SK-MEL-5 (cell line): ENCODE results near the gene NFATC4. TPM values are rescaled to one million over a fixed set of nuclear protein-coding genes. Genes with fewer than 3 reads are reported as not detected.
"Not testable (repeated sequence)": the region's sequence is repeated elsewhere in the genome, so short reads cannot be mapped to it uniquely, and the experiment has no call there.

Experiments
- DNase-seq: peaks from one replicate; pipeline ENCODE4 v3.0.0-alpha.2; 2016; ENCODE audit warnings: low read depth, low spot score
- in situ Hi-C: cut with HindIII; loops from 2 replicates; pipeline ENCODE4 v1.10.0; 2016; ENCODE audit warnings: low sequenced_read_pairs, high pct_unique_total_duplicates, low pct_unique_long_range_greater_than_20kb
- total RNA-seq: library from RNA; depleted of rRNA; stranded (reverse); fragments of >200 nt; shearing (Covaris generic); gene quantifications from 2 replicates; pipeline ENCODE4 v1.2.3, GENCODE V29; 2014

The NFATC4 gene
- total RNA-seq, 1 experiment from 2014 or later, result 0.05 TPM

GRCh38 chr14:24335461-24336171, 32.4 kb upstream of the NFATC4 start:
- no peak for DNase-seq
- in situ Hi-C loops, result loop anchor here (10.0 kb wide), 1 partner anchor 89 kb away; the partner anchor contains the start of genes CBLN3 and KHNYN

GRCh38 chr14:24337144-24337823, 30.7 kb upstream of the NFATC4 start:
- DNase-seq, result no peak
- in situ Hi-C loops, result loop anchor here (10.0 kb wide), 1 partner anchor 88 kb away; the partner anchor contains the start of genes CBLN3 and KHNYN

- no peak for DNase-seq
- in situ Hi-C loops, result loop anchor here (10.0 kb wide), 1 partner anchor 87 kb away; the partner anchor contains the start of genes CBLN3 and KHNYN
These were observed 30.2 kb upstream of the NFATC4 start for GRCh38 chr14:24337824-24338175.

GRCh38 chr14:24338843-24339242, 29.1 kb upstream of the NFATC4 start:
- DNase-seq, result no peak
- in situ Hi-C loops, result loop anchor here (10.0 kb wide), 1 partner anchor 86 kb away; the partner anchor contains the start of genes CBLN3 and KHNYN

- no peak for DNase-seq
- in situ Hi-C loops, result loop anchor here (10.0 kb wide), 1 partner anchor 85 kb away; the partner anchor contains the start of genes CBLN3 and KHNYN
These were observed 28.5 kb upstream of the NFATC4 start, which contains the start of gene RIPK3 for GRCh38 chr14:24339284-24340151. Gene RIPK3 (minus strand): TSS chr14:24339991. CDS start chr14:24339826, 165 bp downstream.

- in situ Hi-C loops, result no loop called here
- no peak for DNase-seq
These were observed 27.4 kb upstream of the NFATC4 start for GRCh38 chr14:24340606-24341005.

- in situ Hi-C loops, result no loop called here
- no peak for DNase-seq
These were observed 25.1 kb upstream of the NFATC4 start for GRCh38 chr14:24342889-24343288.

- in situ Hi-C loops, result no loop called here
These were observed 24.0 kb upstream of the NFATC4 start for GRCh38 chr14:24343795-24344660.

GRCh38 chr14:24347134-24347533, 20.9 kb upstream of the NFATC4 start:
- no peak for DNase-seq
- in situ Hi-C loops, result no loop called here

More at GRCh38 chr14:24343795-24344660, 24.0 kb upstream of the NFATC4 start:
- DNase-seq, result no peak

- in situ Hi-C loops, result no loop called here
- no peak for DNase-seq
These were observed 19.8 kb upstream of the NFATC4 start for GRCh38 chr14:24348186-24348585.

- DNase-seq, result no peak
- in situ Hi-C loops, result no loop called here
These were observed 18.2 kb upstream of the NFATC4 start for GRCh38 chr14:24349742-24350141.

- in situ Hi-C loops, result no loop called here
These were observed 16.5 kb upstream of the NFATC4 start for GRCh38 chr14:24351517-24351916.

GRCh38 chr14:24353559-24354481, 14.2 kb upstream of the NFATC4 start:
- in situ Hi-C loops, result no loop called here
- no peak for DNase-seq

More at GRCh38 chr14:24351517-24351916, 16.5 kb upstream of the NFATC4 start:
- DNase-seq, result peak; percentile 48

DNA sequence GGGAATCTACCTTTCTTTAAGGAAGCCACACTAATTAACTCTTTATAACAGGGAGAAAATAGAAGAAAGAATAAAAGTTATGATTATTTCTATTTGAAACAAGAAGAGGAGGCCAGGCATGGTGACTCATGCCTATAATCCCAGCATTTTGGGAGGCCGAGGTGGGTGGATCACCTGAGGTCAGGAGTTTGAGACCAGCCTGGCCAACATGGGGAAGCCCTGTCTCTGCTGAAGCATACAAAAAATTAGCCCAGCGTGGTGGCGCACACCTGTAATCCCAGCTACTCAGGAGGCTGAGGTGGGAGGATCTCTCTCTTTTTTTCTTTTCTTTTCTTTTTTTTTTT, 13.5 kb upstream of the NFATC4 start:
- DNase-seq, in situ Hi-C loops: not testable (repeated sequence)

DNA sequence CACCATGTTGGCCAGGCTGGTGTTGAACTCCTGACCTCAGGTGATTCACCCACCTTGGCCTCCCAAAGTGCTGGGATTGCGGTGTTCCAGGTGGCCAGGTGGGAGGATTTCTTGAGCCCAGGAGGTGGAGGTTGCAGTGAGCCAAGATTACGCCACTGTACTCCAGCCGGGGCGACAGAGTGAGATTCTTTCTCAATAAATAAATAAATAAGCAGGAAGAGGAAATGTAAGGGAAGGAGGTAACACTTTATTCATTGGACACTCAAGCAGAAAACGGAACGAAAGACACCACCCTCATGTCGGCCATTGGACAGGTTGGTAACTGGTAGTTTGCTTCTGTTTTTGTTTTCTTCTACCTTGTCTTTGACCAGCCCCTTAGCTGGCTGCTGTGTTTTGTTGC, 13.0 kb upstream of the NFATC4 start:
- in situ Hi-C loops, result no loop called here
- DNase-seq, result no peak

DNA sequence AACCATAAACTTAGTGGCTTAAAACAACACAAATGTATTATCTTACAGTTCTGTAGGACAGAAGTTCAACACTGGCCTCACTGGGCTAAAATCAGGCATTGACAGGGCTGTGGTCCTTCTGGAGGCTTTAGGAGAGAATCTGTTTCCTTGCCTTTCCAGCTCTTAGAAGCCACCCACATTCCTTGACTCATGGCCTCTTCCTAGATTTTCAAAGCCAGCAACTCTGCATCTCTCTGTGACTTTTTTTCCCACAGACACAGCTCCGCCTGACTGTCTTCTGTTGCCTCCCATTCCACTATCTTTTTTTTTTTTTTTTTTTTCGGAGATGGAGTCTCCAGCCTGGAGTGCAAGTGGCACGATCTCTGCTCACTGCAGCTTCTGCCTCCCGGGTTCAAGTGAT, 11.8 kb upstream of the NFATC4 start:
- in situ Hi-C loops, result no loop called here
- DNase-seq, result no peak
